Skeletal muscle tissue (tissue), 4 donors: ENCODE measurements around the gene ING4. TPM values are rescaled to one million over a fixed set of nuclear protein-coding genes. Genes with fewer than 3 reads are reported as not detected.
"Not testable (repeated sequence)": the region's sequence is repeated elsewhere in the genome, so short reads cannot be mapped to it uniquely, and the experiment has no call there.

Experiments
- H3K27ac ChIP-seq: one replicate; pipeline ENCODE4 v1.7.0; 2013; ENCODE audit warnings: mild to moderate bottlenecking, low read depth, low read length, inconsistent platforms
- H3K27me3 ChIP-seq, 3 donors: one replicate each; pipeline ENCODE4 v1.7.0; 2013; ENCODE audit warnings: low read length in 3 of 3; ENCODE audit not compliant: control insufficient read depth in 3 of 3, insufficient read depth in 3 of 3
- H3K36me3 ChIP-seq, 3 donors: one replicate each; pipeline ENCODE4 v1.7.0; 2013; ENCODE audit warnings: low read length in 3 of 3; ENCODE audit not compliant: control insufficient read depth in 3 of 3, insufficient read depth in 3 of 3
- H3K4me1 ChIP-seq, 3 donors: one replicate each; pipeline ENCODE4 v1.7.0; 2013; ENCODE audit warnings: low read length in 3 of 3, mild to moderate bottlenecking in 3 of 3; ENCODE audit not compliant: control insufficient read depth in 3 of 3, insufficient read depth in 3 of 3
- H3K4me3 ChIP-seq, 3 donors: one replicate each; pipeline ENCODE4 v1.7.0; 2013; ENCODE audit warnings: low read length in 3 of 3
- H3K9ac ChIP-seq, 3 donors: one replicate each; pipeline ENCODE4 v1.7.0; 2013; ENCODE audit warnings: low read length in 3 of 3, mild to moderate bottlenecking in 3 of 3, moderate library complexity in 2 of 3, low read depth in 1 of 3
- H3K9me3 ChIP-seq, 3 donors: one replicate each; pipeline ENCODE4 v1.7.0; 2013; ENCODE audit warnings: low read length in 3 of 3; ENCODE audit not compliant: control insufficient read depth in 3 of 3
- total RNA-seq: library from RNA; depleted of rRNA; stranded (reverse); fragments of >200 nt; gene quantifications from one replicate; pipeline ENCODE4 v1.2.3, GENCODE V29; 2014
- donor health status: Osteomylitis.

ING4 gene
- 38.1 TPM for total RNA-seq

DNA sequence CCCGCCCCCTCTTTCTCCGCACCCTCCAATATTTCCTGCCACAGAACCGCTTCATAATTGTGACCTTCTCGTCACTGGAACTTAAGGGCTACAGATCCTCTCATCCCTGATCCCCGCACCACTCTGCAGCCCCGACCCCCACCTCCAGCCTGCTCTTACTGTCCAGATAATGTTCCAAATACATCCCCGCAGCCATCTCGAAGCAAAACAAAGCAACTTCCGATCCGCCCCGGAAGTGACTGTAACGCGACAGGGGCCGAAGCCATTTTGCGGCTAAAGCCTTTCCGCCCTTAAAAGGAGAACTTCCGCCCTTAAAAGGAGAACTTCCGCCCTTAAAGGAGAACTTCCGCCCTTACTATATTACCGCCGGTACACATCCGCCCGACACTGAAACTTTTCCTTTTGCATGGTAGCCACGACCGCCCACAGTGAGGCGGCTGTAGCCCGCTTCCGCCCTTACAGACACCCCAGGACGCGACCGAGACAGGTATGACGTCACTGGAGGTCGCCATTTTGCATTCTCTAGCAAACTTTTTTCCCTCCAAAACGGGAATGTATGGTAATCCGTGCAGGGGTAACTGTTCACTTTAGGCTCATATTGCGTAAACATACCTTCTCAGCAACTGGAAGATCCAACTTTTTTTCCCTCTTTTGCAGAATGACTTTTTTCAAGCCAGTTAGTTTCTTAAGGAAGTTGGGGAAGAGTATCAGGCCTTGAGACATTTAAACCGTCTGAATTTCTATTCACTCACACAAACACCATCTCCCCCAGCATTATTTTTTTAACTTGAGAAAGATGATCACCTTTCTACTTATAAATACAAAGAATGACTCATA, at the start of gene ING4:
Gene ING4 (minus strand): TSS at position 214 of the 837 bp plus-strand sequence. CDS start 18 bp downstream, at position 196.
- H3K27me3 ChIP-seq = no peaks in the 10 kb centered on the region
- peak within 1 kb of the TSS; percentile 90 to 96 (median 93) for H3K4me3 ChIP-seq
- H3K9me3 ChIP-seq = no peaks in the 10 kb centered on the region
- peak within 1 kb of the TSS; percentile 76 for H3K27ac ChIP-seq
- peaks cover 11 to 22% (median 12%) of the 10 kb centered on the region in 3 donors for H3K36me3 ChIP-seq
- peak within 1 kb of the TSS; percentile 83 to 88 (median 85) for H3K9ac ChIP-seq
- H3K4me1 ChIP-seq = peaks cover 9 to 14% (median 13%) of the 10 kb centered on the region in 3 donors

DNA sequence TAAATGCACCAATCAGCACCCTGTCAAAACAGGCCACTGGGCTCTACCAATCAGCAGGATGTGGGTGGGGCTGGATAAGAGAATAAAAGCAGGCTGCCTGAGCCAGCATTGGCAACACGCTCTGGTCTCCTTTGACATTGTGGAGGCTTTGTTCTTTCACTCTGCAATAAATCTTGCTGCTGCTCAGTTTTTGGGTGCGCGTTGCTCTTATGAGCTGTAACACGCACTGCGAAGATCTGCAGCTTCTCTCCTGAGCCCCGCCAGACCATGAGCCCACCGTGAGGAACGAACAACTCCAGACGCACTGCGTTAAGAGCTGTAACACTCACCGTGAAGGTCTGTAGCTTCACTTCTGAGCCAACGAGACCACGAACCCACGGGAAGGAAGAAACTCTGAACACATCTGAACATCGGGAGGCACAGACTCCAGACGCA, 46.1 kb upstream of the ING4 start:
- Histone ChIP-seq H3K9ac (no peak overlapping the region), H3K27me3 (peaks cover 6 to 20% (median 14%) of the 10 kb centered on the region in 3 donors), H3K27ac (no peak overlapping the region), H3K4me3 (no peak overlapping the region), H3K9me3 (no peaks in the 10 kb centered on the region), H3K36me3 (no peaks in the 10 kb centered on the region), H3K4me1 (no peaks in the 10 kb centered on the region)

DNA sequence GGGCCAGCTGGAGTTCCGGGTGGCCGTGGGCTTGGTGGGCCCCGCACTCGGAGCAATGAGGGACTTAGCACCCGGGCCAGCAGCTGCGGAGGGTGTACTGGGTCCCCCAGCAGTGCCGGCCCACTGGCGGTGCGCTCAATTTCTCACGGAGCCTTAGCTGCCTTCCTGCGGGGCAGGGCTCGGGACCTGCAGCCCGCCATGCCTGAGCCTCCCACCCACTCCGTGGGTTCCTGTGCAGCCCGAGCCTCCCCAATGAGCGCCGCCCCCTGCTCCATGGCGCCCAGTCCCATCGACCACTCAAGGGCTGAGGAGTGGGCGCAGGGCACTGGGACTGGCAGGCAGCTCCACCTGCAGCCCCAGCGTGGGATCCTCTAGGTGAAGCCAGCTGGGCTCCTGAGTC, 45.4 kb upstream of the ING4 start:
- H3K27me3 ChIP-seq = peaks cover 11 to 26% (median 20%) of the 10 kb centered on the region in 3 donors
- H3K4me1 ChIP-seq, H3K36me3 ChIP-seq, H3K9me3 ChIP-seq, H3K9ac ChIP-seq, H3K4me3 ChIP-seq, H3K27ac ChIP-seq: not testable (repeated sequence)

DNA sequence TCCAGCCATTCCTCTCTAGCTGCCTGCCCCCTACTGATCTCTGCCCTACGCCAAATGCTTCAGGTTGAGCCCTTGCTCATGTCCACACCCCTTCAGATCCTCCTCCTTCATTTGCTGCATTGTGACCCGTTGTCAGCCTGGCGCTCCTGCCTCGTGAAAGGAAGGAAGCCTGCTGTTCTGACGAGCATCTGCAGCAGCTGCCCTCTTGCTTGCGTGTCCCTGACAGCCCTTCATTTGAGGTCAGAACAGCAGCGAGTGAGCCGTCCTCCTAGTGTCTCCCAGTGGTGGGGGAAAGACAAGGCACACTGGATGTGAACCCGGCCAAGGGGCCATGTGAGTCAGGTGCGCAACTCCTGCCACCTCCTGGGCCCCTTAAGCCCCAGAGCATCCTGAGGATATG, 40.7 kb upstream of the ING4 start:
- Histone ChIP-seq H3K9ac (no peak overlapping the region), H3K27ac (no peak overlapping the region), H3K4me3 (no peak overlapping the region), H3K27me3 (peaks cover 44 to 52% (median 45%) of the 10 kb centered on the region in 3 donors), H3K9me3 (no peaks in the 10 kb centered on the region), H3K4me1 (peaks cover 4 to 5% (median 5%) of the 10 kb centered on the region in 3 donors), H3K36me3 (no peaks in the 10 kb centered on the region)

DNA sequence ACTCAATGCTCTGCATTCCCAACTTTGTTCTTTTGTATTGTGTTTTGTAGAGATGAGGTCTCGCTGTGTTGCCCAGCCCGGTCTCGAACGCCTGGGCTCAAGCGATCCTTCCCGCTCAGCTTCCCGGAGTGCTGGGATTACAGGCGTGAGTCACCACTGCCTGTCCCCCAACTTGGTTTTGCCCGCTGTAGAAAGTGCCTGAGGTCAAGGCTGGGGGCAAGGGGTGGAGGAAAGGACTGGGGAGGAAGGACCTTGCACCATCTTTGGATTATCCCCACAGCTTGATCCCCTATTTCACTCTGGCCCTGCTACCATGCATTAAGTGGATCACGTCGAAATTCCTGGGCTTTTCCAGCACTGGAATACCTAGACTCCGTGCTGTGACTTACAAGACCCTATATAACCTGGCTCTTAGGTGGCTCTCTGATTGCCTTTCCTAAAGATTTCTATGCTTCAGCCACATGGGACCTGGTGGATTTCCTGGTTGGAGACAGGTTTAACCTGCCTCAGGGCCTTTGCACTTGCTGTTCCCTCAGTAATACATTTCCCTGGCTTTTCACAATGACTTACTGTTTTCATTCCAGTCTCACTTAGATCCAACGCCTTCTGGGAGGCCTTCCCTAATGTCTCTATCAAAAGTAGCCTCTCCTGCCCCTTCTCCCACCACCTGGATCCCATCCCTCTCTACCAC, 38.3 kb upstream of the ING4 start:
- Histone ChIP-seq H3K4me3 (peak overlapping the region in 1 of 3 donors; percentile 36), H3K4me1 (peaks cover 4 to 5% (median 5%) of the 10 kb centered on the region in 3 donors), H3K9ac (no peak overlapping the region), H3K36me3 (no peaks in the 10 kb centered on the region), H3K9me3 (no peaks in the 10 kb centered on the region), H3K27ac (no peak overlapping the region), H3K27me3 (peaks cover 53 to 69% (median 67%) of the 10 kb centered on the region in 3 donors)

DNA sequence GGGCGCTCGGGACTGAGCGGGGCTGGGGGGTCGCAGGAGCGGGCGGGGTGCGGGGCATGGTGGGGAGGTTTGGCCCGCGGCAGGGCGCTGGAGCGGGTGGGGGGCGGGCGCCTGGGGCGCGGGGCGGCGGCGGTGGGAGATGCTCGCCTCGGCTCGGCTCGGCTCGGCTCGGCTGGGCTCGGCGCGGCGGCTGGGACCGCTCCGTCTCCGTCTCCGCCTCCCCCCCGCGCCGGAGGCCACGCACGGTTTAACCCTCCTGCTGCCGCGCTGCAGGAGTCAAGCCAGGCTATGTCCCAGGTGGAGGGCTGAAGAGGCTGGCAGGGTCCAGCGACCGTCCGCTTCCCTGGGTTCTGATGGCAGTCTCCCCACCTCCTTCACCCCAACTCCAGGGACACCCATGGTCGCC, 37.7 kb upstream of the ING4 start, which contains the start of gene PIANP:
Gene PIANP (minus strand): TSS at position 170 of the 406 bp plus-strand sequence. CDS start 2,754 bp downstream, outside the sequence.
- peaks cover 55 to 75% (median 70%) of the 10 kb centered on the region in 3 donors for H3K27me3 ChIP-seq
- H3K4me3 ChIP-seq = peak within 1 kb of the TSS in 1 of 3 donors; percentile 36
- H3K27ac ChIP-seq = no peak within 1 kb of the TSS
- H3K9ac ChIP-seq = peak within 1 kb of the TSS in 1 of 3 donors; percentile 19
- no peaks in the 10 kb centered on the region for H3K36me3 ChIP-seq
- H3K4me1 ChIP-seq = peaks cover 4 to 5% (median 5%) of the 10 kb centered on the region in 3 donors
- no peaks in the 10 kb centered on the region for H3K9me3 ChIP-seq

DNA sequence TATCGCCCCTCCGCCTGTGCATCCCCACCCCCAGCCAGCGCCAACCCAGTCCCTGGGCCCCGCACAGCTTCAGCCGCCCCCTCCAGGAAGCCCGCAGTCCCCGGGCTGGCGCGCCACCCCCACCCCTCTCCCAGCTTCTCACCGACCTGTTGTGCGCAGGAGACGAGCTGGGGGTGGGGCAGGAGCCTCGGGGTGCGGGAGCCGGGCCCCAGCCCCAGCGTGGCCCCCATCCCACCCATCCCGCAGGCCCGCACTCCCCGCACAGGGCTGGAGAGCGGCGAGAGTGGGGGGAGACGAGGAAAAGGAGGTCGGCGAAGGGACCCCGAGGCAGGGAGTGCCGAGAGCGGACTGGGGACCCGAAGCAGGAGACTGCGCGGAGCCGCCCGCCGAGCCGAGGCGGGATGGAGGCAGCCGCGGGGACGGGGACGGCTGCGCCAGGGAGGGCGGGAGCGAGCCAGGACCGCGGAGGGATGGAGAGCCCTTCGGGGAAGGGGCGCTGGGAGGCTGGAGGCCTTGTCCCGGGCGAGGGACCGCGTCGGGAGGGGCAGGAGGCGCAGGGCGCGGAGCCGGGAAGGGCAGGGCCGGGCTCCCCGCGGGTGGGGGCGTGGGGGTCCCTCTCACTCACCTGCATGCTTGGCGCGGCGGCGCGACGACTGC, 37.2 kb upstream of the ING4 start:
- H3K4me3 ChIP-seq = no peak overlapping the region
- peaks cover 4 to 5% (median 5%) of the 10 kb centered on the region in 3 donors for H3K4me1 ChIP-seq
- peaks cover 59 to 80% (median 76%) of the 10 kb centered on the region in 3 donors for H3K27me3 ChIP-seq
- no peaks in the 10 kb centered on the region for H3K36me3 ChIP-seq
- H3K9me3 ChIP-seq = no peaks in the 10 kb centered on the region
- H3K9ac ChIP-seq = peak overlapping the region in 1 of 3 donors; percentile 19
- H3K27ac ChIP-seq = no peak overlapping the region

DNA sequence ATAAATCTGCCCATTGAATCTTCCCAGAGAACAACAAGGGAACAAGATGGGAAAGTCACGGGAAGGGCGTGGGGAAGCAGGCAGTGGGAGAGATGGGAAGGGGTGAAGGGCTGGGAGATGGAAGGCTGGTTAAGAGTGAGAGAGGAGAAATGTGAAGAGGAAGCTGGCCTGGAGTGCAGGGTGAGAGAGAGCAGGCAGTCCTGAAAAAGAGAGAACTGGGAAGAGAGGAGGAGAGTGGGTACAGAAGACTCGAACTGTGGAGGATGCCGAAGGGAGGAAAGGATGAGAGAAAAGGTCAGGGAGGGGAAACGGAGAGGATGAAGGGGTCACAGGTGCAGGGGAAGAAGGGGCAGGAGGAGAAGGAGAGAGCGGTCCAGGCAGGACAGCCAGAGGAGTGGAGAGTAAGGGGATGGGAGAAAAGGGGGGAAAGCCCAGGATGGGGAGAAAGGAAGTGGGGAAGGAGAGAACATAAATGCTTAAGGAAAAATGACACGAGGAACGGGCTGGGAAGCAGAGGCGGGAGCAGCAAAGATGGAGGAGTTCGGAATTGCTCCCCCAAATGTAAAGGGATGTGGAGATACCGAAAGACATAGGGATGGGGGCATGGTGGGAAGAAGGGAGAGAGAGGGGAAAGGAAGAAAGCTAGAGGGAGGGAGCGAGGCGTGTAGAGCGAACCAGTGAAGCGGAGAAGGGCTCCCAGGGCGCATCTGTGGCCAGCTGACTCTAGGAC, 36.5 kb upstream of the ING4 start:
- peaks cover 60 to 83% (median 79%) of the 10 kb centered on the region in 3 donors for H3K27me3 ChIP-seq
- H3K4me3 ChIP-seq = no peak overlapping the region

DNA sequence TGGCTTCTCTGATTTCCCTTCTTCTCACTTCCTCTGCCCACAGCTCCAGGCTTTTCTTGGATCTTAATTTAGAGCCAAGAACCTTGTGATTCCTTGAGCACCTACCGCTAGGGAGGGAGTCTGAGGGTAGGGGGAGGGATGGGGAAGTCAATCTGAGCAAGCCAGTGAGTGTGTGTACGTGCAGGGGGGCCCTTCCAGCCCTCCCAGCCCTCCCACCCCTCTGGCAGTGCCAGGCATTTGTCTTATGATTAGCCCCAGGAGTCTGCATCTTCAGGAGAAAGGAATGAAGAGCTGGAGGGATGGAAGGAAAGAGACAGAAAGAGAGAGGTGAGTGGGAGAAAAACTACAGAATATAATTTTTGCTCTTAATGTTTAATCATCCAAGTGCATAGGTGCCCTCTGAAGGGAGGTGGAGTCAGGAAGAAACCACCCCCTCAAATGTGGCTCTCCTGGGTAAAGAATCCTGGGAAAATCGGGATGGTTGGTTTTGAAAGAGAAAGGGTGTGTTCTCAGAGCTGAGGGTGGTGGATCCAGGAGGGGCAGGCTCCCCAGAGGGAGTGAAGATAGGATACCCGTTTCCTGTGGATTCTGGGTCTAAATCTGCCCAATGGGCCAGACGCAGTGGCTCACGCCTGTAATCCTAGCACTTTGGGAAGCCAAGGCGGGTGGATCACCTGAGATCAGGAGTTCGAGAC, 35.6 kb upstream of the ING4 start:
- Histone ChIP-seq H3K4me1 (peaks cover 4 to 5% (median 5%) of the 10 kb centered on the region in 3 donors), H3K36me3 (no peaks in the 10 kb centered on the region), H3K27me3 (peaks cover 59 to 82% (median 78%) of the 10 kb centered on the region in 3 donors), H3K4me3 (no peak overlapping the region), H3K9ac (no peak overlapping the region), H3K9me3 (no peaks in the 10 kb centered on the region), H3K27ac (no peak overlapping the region)

More for the DNA sequence above, 36.5 kb upstream of the ING4 start:
- Histone ChIP-seq H3K27ac (no peak overlapping the region), H3K9me3 (no peaks in the 10 kb centered on the region), H3K9ac (peak overlapping the region in 1 of 3 donors; percentile 19), H3K36me3 (no peaks in the 10 kb centered on the region), H3K4me1 (peaks cover 4 to 5% (median 5%) of the 10 kb centered on the region in 3 donors)
